ENCODE measurements around the gene PROCA1.

GRCh38 chr17:28706471-28707338, 5.0 kb downstream of the PROCA1 start:
- TF ChIP-seq CTCF (IDR thresholded peaks at IDR 0.05): no peak
- no peak for TF ChIP-seq POLR2A (IDR thresholded peaks at IDR 0.05)

Data from adrenal gland (tissue), 5 donors.